ENCODE results near the gene PIP5K1A.
"Not testable (repeated sequence)": the region's sequence is repeated elsewhere in the genome, so short reads cannot be mapped to it uniquely, and the experiment has no call there.

PIP5K1A gene

GRCh38 chr1:151198254-151199127 lies at the start of gene PIP5K1A:
TSS of gene PIP5K1A (plus strand) at chr1:151198552. CDS start at chr1:151198997, 445 bp downstream.
- ATAC-seq = peak; percentile 95 to 96

- ATAC-seq = peak; percentile 91
Observed at GRCh38 chr1:151156515-151156819, 41.9 kb upstream of the PIP5K1A start, which contains the start of gene TNFAIP8L2. TSS of gene TNFAIP8L2 (plus strand) at chr1:151156649. CDS start at chr1:151158698, 2,049 bp downstream.

GRCh38 chr1:151157067-151157531 lies 41.3 kb upstream of the PIP5K1A start:
- peak; percentile 12 to 30 for ATAC-seq

GRCh38 chr1:151158326-151158725 lies 40.0 kb upstream of the PIP5K1A start:
- ATAC-seq = no peak

- no peak for ATAC-seq
Observed at GRCh38 chr1:151158751-151159251, 39.6 kb upstream of the PIP5K1A start.

- no peak for ATAC-seq
Observed at GRCh38 chr1:151159373-151159772, 39.0 kb upstream of the PIP5K1A start.

- ATAC-seq = no peak
Observed at GRCh38 chr1:151164732-151165280, 33.5 kb upstream of the PIP5K1A start.

GRCh38 chr1:151165281-151165737 lies 33.0 kb upstream of the PIP5K1A start:
- ATAC-seq = no peak

- peak; percentile 96 to 97 for ATAC-seq
Observed at GRCh38 chr1:151165738-151166504, 32.4 kb upstream of the PIP5K1A start, which contains the start of the genes LYSMD1 and SCNM1. TSS of gene LYSMD1 (minus strand) at chr1:151165902. CDS start at chr1:151165258, 644 bp downstream. TSS of gene SCNM1 (plus strand) at chr1:151166144. CDS start at chr1:151166153, 9 bp downstream.

GRCh38 chr1:151166505-151166956 lies 31.8 kb upstream of the PIP5K1A start:
- ATAC-seq = no peak

- no peak for ATAC-seq
Observed at GRCh38 chr1:151167116-151167515, 31.2 kb upstream of the PIP5K1A start.

GRCh38 chr1:151171190-151171589 lies 27.2 kb upstream of the PIP5K1A start:
- no peak for ATAC-seq

GRCh38 chr1:151175041-151175741 lies 23.2 kb upstream of the PIP5K1A start:
- no peak for ATAC-seq

- peak in 1 of 2 donors; percentile 49 for ATAC-seq
Observed at GRCh38 chr1:151175863-151176262, 22.5 kb upstream of the PIP5K1A start, which contains the start of gene TMOD4. TSS of gene TMOD4 (minus strand) at chr1:151175981. CDS start at chr1:151174875, 1,106 bp downstream.

- no peak for ATAC-seq
Observed at GRCh38 chr1:151176514-151177045, 21.8 kb upstream of the PIP5K1A start.

GRCh38 chr1:151184211-151184610 lies 14.1 kb upstream of the PIP5K1A start:
- ATAC-seq = no peak

- no peak for ATAC-seq
Observed at GRCh38 chr1:151187205-151187604, 11.1 kb upstream of the PIP5K1A start.

GRCh38 chr1:151188667-151189066 lies 9.7 kb upstream of the PIP5K1A start:
- ATAC-seq = not testable (repeated sequence)

GRCh38 chr1:151189637-151190445 lies 8.5 kb upstream of the PIP5K1A start, which contains the start of gene VPS72:
TSS of gene VPS72 (minus strand) at chr1:151190197. CDS start at chr1:151190121, 76 bp downstream.
- peak; percentile 96 to 97 for ATAC-seq

- ATAC-seq = no peak
Observed at GRCh38 chr1:151192047-151192446, 6.3 kb upstream of the PIP5K1A start.
